ENCODE results near the gene STPG3. TPM values are rescaled to one million over a fixed set of nuclear protein-coding genes. Genes with fewer than 3 reads are reported as not detected.

STPG3 gene
- total and polyA plus RNA-seq, 10 donors: not detected

DNA sequence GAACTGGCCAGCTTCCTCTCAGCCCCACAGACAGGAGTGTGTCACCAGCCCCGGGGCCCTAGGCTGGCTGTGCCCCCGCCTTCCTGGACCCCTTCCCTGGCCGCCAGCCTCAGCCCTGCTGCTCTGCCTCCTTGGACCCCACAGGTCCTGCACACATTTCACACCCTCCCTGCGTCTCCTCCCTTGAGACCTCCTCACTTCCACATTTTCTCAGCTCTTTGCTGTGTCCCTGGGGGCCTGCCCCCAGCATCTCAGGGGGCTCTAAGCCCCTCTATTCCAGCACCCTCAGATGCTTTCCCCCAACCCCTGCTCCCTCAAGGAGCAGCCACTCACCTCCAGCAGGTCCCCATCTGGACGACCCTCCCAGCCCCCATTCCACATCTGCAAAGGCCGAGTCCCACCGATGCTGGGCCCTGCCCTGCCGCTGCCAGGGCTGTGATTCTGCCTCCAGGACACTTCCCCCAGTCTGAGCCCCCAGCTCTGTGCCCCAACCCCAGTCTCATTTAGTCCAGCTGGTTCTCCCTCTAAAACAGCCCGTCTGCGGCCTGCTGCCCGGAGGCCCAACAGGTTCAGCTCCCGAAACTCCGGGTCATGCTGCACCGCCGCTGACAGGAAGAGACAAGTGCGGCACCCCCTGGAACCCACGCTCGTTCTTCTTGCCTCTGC, 16.2 kb upstream of the STPG3 start:
- Histone ChIP-seq H3K4me3 (no peak overlapping the region), H3K27ac (no peak overlapping the region), H3K4me1 (peaks cover 15 to 60% (median 51%) of the 10 kb centered on the region in 6 donors), H3K9me3 (no peaks in the 10 kb centered on the region), H3K36me3 (no peaks in the 10 kb centered on the region), H3K27me3 (replicated peaks in 1 of 7) (peaks cover 0 to 61% (median 25%) of the 10 kb centered on the region in 7 donors)
- no peak for TF ChIP-seq POLR2AphosphoS5 (IDR thresholded peaks at IDR 0.05)
- no peak for TF ChIP-seq POLR2A (IDR thresholded peaks at IDR 0.05)
- WGBS, 5 donors: 65 to 76% (median 68%) methylated on average over 16 to 18 of the region's 18 CpGs
- no peak for DNase-seq
- intact Hi-C loops (cut with DNase I; ENCODE audit: low total_unique reads): no loop called here

DNA sequence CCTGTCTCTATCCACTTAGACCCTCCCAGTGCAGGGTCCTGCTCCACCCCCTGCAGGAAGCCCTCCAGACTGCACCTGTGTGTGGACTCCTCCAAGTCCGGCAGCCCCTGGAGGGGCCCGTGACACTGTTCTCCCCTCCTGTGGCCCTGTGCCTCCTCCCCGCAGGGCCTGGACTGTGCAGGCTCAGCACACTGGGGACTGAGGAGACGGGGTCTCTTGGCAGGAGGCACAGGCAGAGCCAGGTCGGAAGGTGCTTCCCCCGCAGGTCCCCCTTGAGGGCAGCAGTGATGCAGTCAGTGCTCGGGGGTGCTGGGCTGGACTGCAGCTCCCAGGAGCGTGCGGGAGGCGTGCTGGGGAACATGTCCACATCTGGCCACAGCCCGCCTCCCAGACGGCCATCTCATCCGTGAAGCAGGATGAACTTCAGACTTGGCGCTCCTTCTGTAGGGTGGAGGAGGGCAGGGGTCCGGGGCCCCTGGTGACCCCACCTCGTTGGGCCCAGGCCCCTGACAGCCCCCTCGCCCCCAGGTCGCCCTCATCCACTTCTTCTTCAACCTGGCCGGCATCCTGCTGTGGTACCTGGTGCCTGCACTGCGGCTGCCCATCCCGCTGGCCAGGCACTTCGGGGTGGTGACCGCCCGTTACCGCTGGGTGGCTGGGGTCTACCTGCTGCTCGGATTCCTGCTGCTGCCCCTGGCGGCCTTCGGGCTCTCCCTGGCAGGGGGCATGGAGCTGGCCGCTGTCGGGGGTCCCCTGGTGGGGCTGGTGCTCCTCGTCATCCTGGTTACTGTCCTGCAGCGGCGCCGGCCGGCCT, 15.5 kb upstream of the STPG3 start:
- H3K4me3 ChIP-seq: peak overlapping the region in 1 of 8 donors; percentile 55
- intact Hi-C loops (cut with DNase I; ENCODE audit: low total_unique reads): no loop called here

GRCh38 chr9:137236238-137236935, 14.7 kb upstream of the STPG3 start:
- 8 to 13% (median 9%) methylated on average over 10 to 31 of the region's 31 CpGs for WGBS, 5 donors
- DNase-seq: peak; percentile 97
- Histone ChIP-seq H3K9me3 (no peaks in the 10 kb centered on the region), H3K27ac (peak overlapping the region in 3 of 8 donors; percentile 49 to 75 (median 58)), H3K27me3 (replicated peaks in 1 of 7) (peaks cover 0 to 46% (median 23%) of the 10 kb centered on the region in 7 donors), H3K36me3 (no peaks in the 10 kb centered on the region), H3K4me3 (peak overlapping the region in 4 of 8 donors; percentile 7 to 55 (median 17)), H3K4me1 (peaks cover 18 to 67% (median 56%) of the 10 kb centered on the region in 6 donors)
- TF ChIP-seq POLR2A (IDR thresholded peaks at IDR 0.05) (no peak), POLR2AphosphoS5 (IDR thresholded peaks at IDR 0.05) (peak; percentile 48 to 80 (median 67)), CTCF (IDR thresholded peaks at IDR 0.05 in 8 of 11, conservative IDR thresholded peaks at IDR 0.05 in 3 of 11) (peak; percentile 98 to 100 (median 100))
- intact Hi-C loops (cut with DNase I; ENCODE audit: low total_unique reads): no loop called here

More for the DNA sequence above, 15.5 kb upstream of the STPG3 start:
- Histone ChIP-seq H3K27me3 (replicated peaks in 1 of 7) (peaks cover 0 to 54% (median 23%) of the 10 kb centered on the region in 7 donors), H3K36me3 (no peaks in the 10 kb centered on the region), H3K27ac (no peak overlapping the region), H3K9me3 (no peaks in the 10 kb centered on the region), H3K4me1 (peaks cover 18 to 67% (median 56%) of the 10 kb centered on the region in 6 donors)
- DNase-seq: no peak
- TF ChIP-seq CTCF (IDR thresholded peaks at IDR 0.05 in 8 of 11, conservative IDR thresholded peaks at IDR 0.05 in 3 of 11) (no peak), POLR2AphosphoS5 (IDR thresholded peaks at IDR 0.05) (peak in 1 of 3 donors; percentile 20), POLR2A (IDR thresholded peaks at IDR 0.05) (no peak)
- 64 to 76% (median 71%) methylated on average over 17 to 35 of the region's 35 CpGs for WGBS, 5 donors

GRCh38 chr9:137236936-137237421, 14.1 kb upstream of the STPG3 start:
- peaks cover 0 to 40% (median 20%) of the 10 kb centered on the region in 7 donors for H3K27me3 ChIP-seq (replicated peaks in 1 of 7)
- peak overlapping the region in 3 of 8 donors; percentile 49 to 75 (median 58) for H3K27ac ChIP-seq
- peaks cover 0 to 3% (median under 1%) of the 10 kb centered on the region in 6 donors for H3K36me3 ChIP-seq
- H3K4me1 ChIP-seq: peaks cover 20 to 71% (median 59%) of the 10 kb centered on the region in 6 donors
- no peaks in the 10 kb centered on the region for H3K9me3 ChIP-seq
- no peak for TF ChIP-seq POLR2AphosphoS5 (IDR thresholded peaks at IDR 0.05)
- no peak for TF ChIP-seq CTCF (IDR thresholded peaks at IDR 0.05 in 8 of 11, conservative IDR thresholded peaks at IDR 0.05 in 3 of 11)
- no peak for TF ChIP-seq POLR2A (IDR thresholded peaks at IDR 0.05)
- DNase-seq: no peak
- intact Hi-C loops (cut with DNase I; ENCODE audit: low total_unique reads): no loop called here
- peak overlapping the region in 4 of 8 donors; percentile 7 to 55 (median 17) for H3K4me3 ChIP-seq
- WGBS, 5 donors: 24 to 40% (median 37%) methylated on average over 2 to 11 of the region's 11 CpGs

All from spleen (tissue), 11 donors.